GM18870 (cell line): ENCODE measurements around the gene CSRP2.

Experiments
- ATAC-seq: cut with Tn5 transposase; IDR thresholded peaks from one replicate; pipeline ENCODE4 v1.9.1; 2021; ENCODE audit warnings: moderate library complexity; ENCODE audit not compliant: unreplicated experiment

CSRP2 gene

GRCh38 chr12:76863837-76864236 lies 15.0 kb downstream of the CSRP2 start:
- no peak for ATAC-seq

- ATAC-seq, result no peak
Measured at GRCh38 chr12:76863005-76863670, 15.7 kb downstream of the CSRP2 start.

GRCh38 chr12:76860256-76860655 lies 18.6 kb downstream of the CSRP2 start:
- ATAC-seq, result no peak

- no peak for ATAC-seq
Measured at GRCh38 chr12:76859611-76860010, 19.2 kb downstream of the CSRP2 start.

GRCh38 chr12:76856018-76856644 lies 22.7 kb downstream of the CSRP2 start:
- ATAC-seq, result no peak

- no peak for ATAC-seq
Measured at GRCh38 chr12:76855271-76855670, 23.5 kb downstream of the CSRP2 start.

GRCh38 chr12:76852106-76852505 lies 26.7 kb downstream of the CSRP2 start:
- ATAC-seq, result no peak

- no peak for ATAC-seq
Measured at GRCh38 chr12:76848132-76848531, 30.7 kb downstream of the CSRP2 start.

GRCh38 chr12:76847260-76847659 lies 31.6 kb downstream of the CSRP2 start:
- ATAC-seq, result no peak

GRCh38 chr12:76836633-76837032 lies 42.2 kb downstream of the CSRP2 start:
- peak; percentile 55 for ATAC-seq

- no peak for ATAC-seq
Measured at GRCh38 chr12:76830436-76830835, 48.4 kb downstream of the CSRP2 start.

GRCh38 chr12:76820888-76821482 lies 57.8 kb downstream of the CSRP2 start:
- no peak for ATAC-seq

- no peak for ATAC-seq
Measured at GRCh38 chr12:76813972-76814371, 64.8 kb downstream of the CSRP2 start.

GRCh38 chr12:76813265-76813664 lies 65.6 kb downstream of the CSRP2 start:
- no peak for ATAC-seq

GRCh38 chr12:76811976-76812375 lies 66.8 kb downstream of the CSRP2 start:
- no peak for ATAC-seq

GRCh38 chr12:76810671-76811419 lies 68.0 kb downstream of the CSRP2 start:
- ATAC-seq, result no peak
